Measurements from ENCODE around the gene FADS1. TPM values are rescaled to one million over a fixed set of nuclear protein-coding genes. Genes with fewer than 3 reads are reported as not detected.

FADS1 gene
- total RNA-seq, 4 donors from 2014 or later, result 7.3 to 58.6 (median 21.8) TPM

- intact Hi-C loops (cut with DNase I; ENCODE audit: low total_unique reads), result no loop called here
- WGBS, 2 donors, result 44 to 64% methylated on average over 2 to 5 of the region's 5 CpGs
- no peak overlapping the region for H3K4me3 ChIP-seq (ENCODE audit: low read depth, poor library complexity, severe bottlenecking)
- no peak for DNase-seq (ENCODE audit: low spot score in 2 of 2)
- TF ChIP-seq CTCF (IDR thresholded peaks at IDR 0.05) (no peak), POLR2A (IDR thresholded peaks at IDR 0.05) (no peak)
These were observed 35.2 kb downstream of the FADS1 start for GRCh38 chr11:61781585-61781984.

- 75% methylated on average over 9 of the region's 9 CpGs for WGBS, 2 donors
- no peak for DNase-seq (ENCODE audit: low spot score in 2 of 2)
- H3K4me3 ChIP-seq (ENCODE audit: low read depth, poor library complexity, severe bottlenecking), result no peak overlapping the region
- no peak for TF ChIP-seq CTCF (IDR thresholded peaks at IDR 0.05)
- TF ChIP-seq POLR2A (IDR thresholded peaks at IDR 0.05), result no peak
- intact Hi-C loops (cut with DNase I; ENCODE audit: low total_unique reads), result no loop called here
These were observed 36.1 kb downstream of the FADS1 start for GRCh38 chr11:61780581-61781162.

GRCh38 chr11:61779666-61780525 lies 36.9 kb downstream of the FADS1 start:
- 82 to 87% methylated on average over 11 to 13 of the region's 14 CpGs for WGBS, 2 donors
- no peak for TF ChIP-seq CTCF (IDR thresholded peaks at IDR 0.05)
- TF ChIP-seq POLR2A (IDR thresholded peaks at IDR 0.05), result no peak
- intact Hi-C loops (cut with DNase I; ENCODE audit: low total_unique reads), result no loop called here
- H3K4me3 ChIP-seq (ENCODE audit: low read depth, poor library complexity, severe bottlenecking), result no peak overlapping the region
- DNase-seq (ENCODE audit: low spot score in 2 of 2), result no peak

DNA sequence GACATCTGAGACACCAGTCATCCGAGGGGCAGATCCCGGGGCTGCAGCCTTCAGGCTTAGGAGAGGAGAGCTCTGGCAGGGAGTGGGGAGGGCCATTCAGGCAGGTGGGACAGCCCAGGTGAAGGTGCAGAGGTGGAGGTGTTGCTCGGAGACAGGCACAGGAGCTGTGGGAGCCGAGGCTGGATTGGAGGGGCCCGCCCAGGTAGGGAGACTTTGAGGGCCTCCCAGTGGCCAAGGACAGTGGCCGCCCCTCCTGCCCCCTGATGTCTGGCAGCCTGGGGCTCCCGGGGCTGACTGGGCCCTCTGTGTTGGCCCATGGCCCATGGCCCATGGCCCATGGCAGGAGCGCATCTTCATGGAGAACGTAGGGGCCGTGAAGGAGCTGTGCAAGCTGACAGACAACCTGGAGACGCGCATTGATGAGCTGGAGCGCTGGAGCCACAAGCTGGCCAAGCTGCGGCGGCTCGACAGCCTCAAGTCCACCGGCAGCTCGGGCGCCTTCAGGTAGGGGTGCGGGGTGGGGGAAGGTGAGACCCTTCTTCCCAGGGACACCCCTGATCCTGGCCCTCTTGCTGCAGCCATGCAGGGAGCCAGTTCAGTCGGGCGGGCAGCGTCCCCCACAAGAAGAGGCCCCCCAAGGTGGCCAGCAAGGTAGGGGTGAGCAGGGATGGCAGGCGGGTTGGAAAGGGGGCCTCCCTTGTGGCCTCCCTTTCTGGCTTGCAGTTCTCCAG lies 37.7 kb downstream of the FADS1 start:
- 88 to 89% methylated on average over 23 of the region's 24 CpGs for WGBS, 2 donors
- no peak for DNase-seq (ENCODE audit: low spot score in 2 of 2)
- TF ChIP-seq POLR2A (IDR thresholded peaks at IDR 0.05) (no peak), CTCF (IDR thresholded peaks at IDR 0.05) (no peak)
- no peak overlapping the region for H3K4me3 ChIP-seq (ENCODE audit: low read depth, poor library complexity, severe bottlenecking)
- intact Hi-C loops (cut with DNase I; ENCODE audit: low total_unique reads), result no loop called here

- H3K4me3 ChIP-seq (ENCODE audit: low read depth, poor library complexity, severe bottlenecking), result no peak overlapping the region
- intact Hi-C loops (cut with DNase I; ENCODE audit: low total_unique reads), result no loop called here
- TF ChIP-seq POLR2A (IDR thresholded peaks at IDR 0.05) (no peak), CTCF (IDR thresholded peaks at IDR 0.05) (no peak)
- no peak for DNase-seq (ENCODE audit: low spot score in 2 of 2)
- WGBS, 2 donors, result 78 to 89% methylated on average over 9 to 11 of the region's 11 CpGs
These were observed 38.4 kb downstream of the FADS1 start for GRCh38 chr11:61778357-61778886.
